Peyer's patch (tissue), 4 donors: ENCODE results near the gene ERCC8. TPM values are rescaled to one million over a fixed set of nuclear protein-coding genes. Genes with fewer than 3 reads are reported as not detected.

Experiments used
- DNase-seq, 3 donors: peaks; one replicate each; pipeline ENCODE4 v3.0.0-alpha.2; 2017 to 2019
- H3K27ac ChIP-seq, 4 donors: fragments of 200-600 bp; sonication (generic); one replicate each; pipeline ENCODE4 v1.5.1; 2016 to 2019
- H3K27me3 ChIP-seq, 2 donors: fragments of 200-600 bp; sonication (generic); one replicate each; pipeline ENCODE4 v1.5.1; 2019
- H3K36me3 ChIP-seq, 3 donors: fragments of 200-600 bp; sonication (generic); one replicate each; pipeline ENCODE4 v1.5.1; 2016 to 2019
- H3K4me1 ChIP-seq, 4 donors: fragments of 200-600 bp; sonication (generic); one replicate each; pipeline ENCODE4 v1.5.1; 2016 to 2019
- H3K4me3 ChIP-seq, 4 donors: fragments of 200-600 bp; sonication (generic); 1 replicate in 3 of 4; 2 replicates in 1 of 4; pipeline ENCODE4 v1.5.1; 2016 to 2019; ENCODE audit warnings: mild to moderate bottlenecking in 1 of 4
- H3K9me3 ChIP-seq, 4 donors: fragments of 200-600 bp; sonication (generic); one replicate each; pipeline ENCODE4 v1.5.1; 2016 to 2019; ENCODE audit warnings: mild to moderate bottlenecking in 1 of 4
- CTCF ChIP-seq, 6 experiments: fragments of 450-650 bp in 4 of 6; fragments of 200-600 bp in 2 of 6; sonication (generic) in 1 of 6; IDR thresholded peaks; one replicate each; pipeline ENCODE4 v1.5.1; 2017 to 2019; ENCODE audit warnings: antibody characterized with exemption in 6 of 6, mild to moderate bottlenecking in 3 of 6, moderate library complexity in 1 of 6
- POLR2A ChIP-seq, 2 donors: fragments of 450-650 bp; IDR thresholded peaks; one replicate each; pipeline ENCODE4 v1.5.1; 2017; ENCODE audit warnings: antibody characterized with exemption in 2 of 2, mild to moderate bottlenecking in 2 of 2, moderate library complexity in 2 of 2
- total RNA-seq, 4 donors: library from RNA; depleted of rRNA; stranded (reverse); fragments of >200 nt; gene quantifications; one replicate each; pipeline ENCODE4 v1.1.0, GENCODE V29; 2016

The ERCC8 gene
- total RNA-seq, 4 donors from 2014 or later, result 7.2 to 15.2 (median 7.7) TPM

GRCh38 chr5:60856066-60856465, 88.8 kb downstream of the ERCC8 start:
- H3K27ac ChIP-seq, result no peak overlapping the region
- TF ChIP-seq POLR2A (IDR thresholded peaks at IDR 0.05) (no peak), CTCF (IDR thresholded peaks at IDR 0.05) (no peak)
- no peak for DNase-seq
- H3K9me3 ChIP-seq, result no peaks in the 10 kb centered on the region
- H3K36me3 ChIP-seq, result no peaks in the 10 kb centered on the region
- H3K27me3 ChIP-seq, result no peaks in the 10 kb centered on the region
- H3K4me3 ChIP-seq, result no peak overlapping the region
- no peaks in the 10 kb centered on the region for H3K4me1 ChIP-seq

GRCh38 chr5:60852940-60853339, 91.9 kb downstream of the ERCC8 start:
- no peaks in the 10 kb centered on the region for H3K9me3 ChIP-seq
- H3K4me1 ChIP-seq, result no peaks in the 10 kb centered on the region
- no peaks in the 10 kb centered on the region for H3K36me3 ChIP-seq

GRCh38 chr5:60852317-60852716, 92.6 kb downstream of the ERCC8 start:
- no peak overlapping the region for H3K4me3 ChIP-seq

More at GRCh38 chr5:60852940-60853339, 91.9 kb downstream of the ERCC8 start:
- H3K27ac ChIP-seq, result no peak overlapping the region
- no peak for DNase-seq
- H3K27me3 ChIP-seq, result no peaks in the 10 kb centered on the region
- no peak overlapping the region for H3K4me3 ChIP-seq
- TF ChIP-seq POLR2A (IDR thresholded peaks at IDR 0.05), result no peak
- TF ChIP-seq CTCF (IDR thresholded peaks at IDR 0.05), result no peak

DNA sequence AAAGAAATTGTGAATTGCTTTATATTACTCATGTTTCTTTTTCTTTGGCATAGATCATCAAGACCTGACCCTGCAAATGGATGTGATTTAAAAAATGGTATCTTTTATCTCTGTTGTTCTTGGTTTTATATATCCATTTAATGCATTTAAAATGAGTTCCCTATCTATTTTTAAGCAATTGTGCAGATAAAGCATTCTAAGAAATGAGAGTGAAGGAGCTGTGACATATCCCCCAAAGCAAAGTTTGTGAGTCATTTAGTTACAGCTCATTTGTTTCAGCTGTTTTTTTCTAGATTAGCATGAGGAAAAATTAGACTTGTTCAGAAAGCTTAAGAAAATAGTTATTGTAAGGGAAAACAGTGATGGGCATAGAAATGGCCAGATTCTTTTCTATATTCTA, 93.2 kb downstream of the ERCC8 start:
- no peaks in the 10 kb centered on the region for H3K4me1 ChIP-seq
- H3K27me3 ChIP-seq, result no peaks in the 10 kb centered on the region
- no peak overlapping the region for H3K4me3 ChIP-seq
- no peaks in the 10 kb centered on the region for H3K36me3 ChIP-seq
- DNase-seq, result no peak
- no peaks in the 10 kb centered on the region for H3K9me3 ChIP-seq
- no peak overlapping the region for H3K27ac ChIP-seq
- TF ChIP-seq POLR2A (IDR thresholded peaks at IDR 0.05), result no peak
- TF ChIP-seq CTCF (IDR thresholded peaks at IDR 0.05), result no peak

More at GRCh38 chr5:60852317-60852716, 92.6 kb downstream of the ERCC8 start:
- H3K9me3 ChIP-seq, result no peaks in the 10 kb centered on the region
- H3K36me3 ChIP-seq, result no peaks in the 10 kb centered on the region
- H3K27ac ChIP-seq, result no peak overlapping the region
- no peak for DNase-seq
- no peaks in the 10 kb centered on the region for H3K27me3 ChIP-seq
- no peaks in the 10 kb centered on the region for H3K4me1 ChIP-seq
- TF ChIP-seq POLR2A (IDR thresholded peaks at IDR 0.05), result no peak
- TF ChIP-seq CTCF (IDR thresholded peaks at IDR 0.05), result no peak

DNA sequence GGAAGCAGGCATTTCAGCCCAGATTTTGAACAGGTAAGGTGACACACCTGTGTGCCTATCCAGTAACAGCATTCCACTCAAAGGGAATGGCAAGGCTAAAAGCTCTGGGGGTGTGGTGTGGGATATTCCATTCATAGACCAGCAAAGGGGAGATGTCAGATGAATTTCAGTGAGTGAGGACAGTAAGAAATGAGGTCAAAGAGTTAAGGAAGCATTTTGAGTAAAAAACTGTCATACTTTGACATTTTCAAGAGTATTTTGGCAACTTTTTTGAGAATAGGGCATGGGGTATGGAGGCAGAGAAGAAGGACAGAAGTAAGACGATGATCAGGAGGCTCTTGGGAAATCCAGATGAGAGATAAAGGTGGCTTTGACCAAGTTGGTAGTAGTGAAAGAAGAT, 98.6 kb downstream of the ERCC8 start:
- TF ChIP-seq CTCF (IDR thresholded peaks at IDR 0.05) (no peak), POLR2A (IDR thresholded peaks at IDR 0.05) (no peak)
- DNase-seq, result no peak
- peaks cover 0 to 7% (median 0%) of the 10 kb centered on the region in 4 donors for H3K4me1 ChIP-seq
- H3K27ac ChIP-seq, result no peak overlapping the region
- H3K4me3 ChIP-seq, result no peak overlapping the region
- no peaks in the 10 kb centered on the region for H3K9me3 ChIP-seq
- no peaks in the 10 kb centered on the region for H3K36me3 ChIP-seq
- no peaks in the 10 kb centered on the region for H3K27me3 ChIP-seq
